ENCODE results near the gene SCGB1A1.
A peak's percentile ranks its signal among the peaks of the same experiment; 100 is the strongest.
"Not testable (repeated sequence)": the region's sequence is repeated elsewhere in the genome, so short reads cannot be mapped to it uniquely, and the experiment has no call there.

The SCGB1A1 gene, protein sequence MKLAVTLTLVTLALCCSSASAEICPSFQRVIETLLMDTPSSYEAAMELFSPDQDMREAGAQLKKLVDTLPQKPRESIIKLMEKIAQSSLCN

DNA sequence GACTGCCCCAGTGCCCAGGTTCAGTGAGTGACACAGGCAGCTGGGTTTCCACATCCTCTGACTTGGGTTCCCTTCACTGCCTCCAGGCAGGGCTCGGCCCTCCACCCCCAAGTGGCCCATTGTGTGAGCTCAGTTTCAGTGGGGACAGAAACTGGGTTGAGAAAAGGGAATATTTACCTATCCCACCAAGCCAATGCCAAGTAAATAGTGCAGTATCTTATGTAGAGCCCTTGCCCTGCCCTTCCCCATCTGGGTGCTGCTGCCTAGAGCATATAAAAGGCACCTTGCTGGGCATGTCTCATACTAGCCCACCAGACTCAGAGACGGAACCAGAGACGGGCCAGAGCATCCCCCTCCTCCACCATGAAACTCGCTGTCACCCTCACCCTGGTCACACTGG is at the start of gene SCGB1A1:
Gene SCGB1A1, plus strand, starts transcription at position 301 of the 400 bp plus-strand sequence. Its CDS starts 63 bp downstream, at position 364.
- DNase-seq (ENCODE audit: low read depth, low spot score): no peak

DNA sequence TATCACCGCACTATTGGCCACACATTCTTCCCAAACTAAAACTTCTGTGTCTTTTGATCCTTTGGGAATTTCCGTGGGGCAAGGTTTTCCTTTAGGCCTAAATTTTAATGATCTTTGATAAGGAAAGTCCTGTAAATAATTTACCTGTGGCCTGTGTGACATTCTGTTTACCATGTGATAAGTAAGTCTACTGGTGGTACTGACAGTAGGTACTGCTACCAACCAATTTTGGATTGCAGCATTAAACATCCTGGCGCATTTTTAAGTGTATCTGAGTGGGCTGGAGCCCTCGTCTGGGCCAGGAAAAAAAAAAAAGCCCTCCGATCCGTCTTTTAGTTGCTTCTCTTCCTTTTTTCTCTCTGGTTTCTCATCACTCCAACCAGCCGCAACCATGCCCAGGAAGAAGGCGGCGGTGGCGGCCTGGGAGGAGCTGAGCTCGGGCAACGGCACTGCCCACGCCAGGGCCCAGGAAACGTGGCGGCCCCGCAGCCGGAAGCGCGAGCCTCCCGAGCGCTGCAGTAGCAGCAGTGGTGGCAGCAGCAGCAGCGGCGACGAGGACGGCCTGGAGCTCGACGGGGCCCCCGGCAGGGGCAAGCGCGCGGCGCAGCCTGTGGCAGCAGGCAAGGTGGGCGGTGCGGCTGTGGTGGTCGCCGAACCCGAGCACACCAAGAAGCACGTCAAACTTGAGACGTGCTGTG is 47.9 kb upstream of the SCGB1A1 start:
- DNase-seq (ENCODE audit: low read depth, low spot score): no peak

DNA sequence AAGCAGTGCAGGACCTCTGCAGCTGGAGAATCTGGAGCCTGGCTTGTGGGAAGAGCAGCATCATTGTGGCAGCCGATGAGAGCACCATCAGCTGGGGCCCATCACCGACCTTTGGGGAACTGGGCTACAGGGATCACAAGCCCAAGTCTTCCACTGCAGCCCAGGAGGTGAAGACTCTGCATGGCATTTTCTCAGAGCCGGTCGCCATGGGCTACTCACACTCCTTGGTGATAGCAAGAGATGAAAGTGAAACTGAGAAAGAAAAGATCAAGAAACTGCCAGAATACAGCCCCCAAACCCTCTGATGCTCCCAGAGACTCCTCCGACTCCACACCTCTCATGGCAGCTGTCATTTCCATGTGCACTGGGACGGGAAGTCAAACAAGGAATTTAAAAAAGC is 46.0 kb upstream of the SCGB1A1 start:
- DNase-seq (ENCODE audit: low read depth, low spot score): no peak

DNA sequence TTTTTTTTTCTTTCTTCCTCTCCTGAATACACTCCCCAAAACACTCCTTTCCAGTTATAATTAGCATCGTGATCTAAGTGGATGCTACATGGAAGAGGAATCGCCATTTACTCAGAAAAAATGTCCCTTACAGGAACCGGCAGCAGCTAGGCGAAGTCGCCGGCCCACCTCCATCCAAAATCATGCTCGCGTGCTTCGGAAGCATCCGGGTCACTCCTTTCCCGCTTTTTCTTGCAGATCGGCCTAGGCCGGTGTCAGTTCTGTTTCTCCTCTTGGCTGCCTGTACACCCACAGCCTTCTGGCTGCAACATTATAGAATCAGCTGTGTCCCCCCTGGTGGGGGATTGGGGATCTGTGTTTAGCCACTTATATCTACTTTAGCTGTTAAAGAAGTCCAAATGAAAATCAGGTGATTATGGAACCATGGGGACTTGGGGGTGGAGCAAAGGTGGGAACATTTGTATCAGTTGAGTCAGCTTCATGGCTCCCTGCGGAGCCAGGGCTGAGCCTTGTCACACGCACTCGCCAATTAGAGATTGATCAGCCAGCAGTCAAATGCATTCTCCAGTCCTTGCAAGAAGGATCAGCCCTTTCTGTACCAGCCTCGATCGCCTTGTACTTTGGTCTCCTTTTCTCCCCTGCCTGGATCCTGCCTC is 45.2 kb upstream of the SCGB1A1 start:
- no peak for DNase-seq (ENCODE audit: low read depth, low spot score)

DNA sequence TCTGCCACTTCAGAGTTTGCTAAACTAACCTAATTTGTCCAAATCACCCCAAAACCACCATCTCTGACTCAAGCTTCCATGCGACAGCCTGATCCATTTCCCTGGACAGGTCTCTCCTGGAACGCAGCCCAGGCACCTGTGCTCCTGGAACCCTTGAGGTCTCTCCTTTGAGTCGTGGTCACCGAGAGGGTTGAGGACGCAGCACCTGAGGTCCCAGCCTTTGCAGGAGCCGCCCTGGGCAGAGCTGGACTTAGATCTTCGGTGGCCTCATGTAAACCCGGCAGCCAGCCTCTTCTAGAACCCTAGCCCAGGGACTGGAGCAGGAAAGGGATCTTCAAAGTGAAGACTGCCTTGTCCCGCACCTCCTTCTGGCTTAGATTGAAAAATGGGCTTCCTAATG is 44.0 kb upstream of the SCGB1A1 start:
- DNase-seq (ENCODE audit: low read depth, low spot score): no peak

DNA sequence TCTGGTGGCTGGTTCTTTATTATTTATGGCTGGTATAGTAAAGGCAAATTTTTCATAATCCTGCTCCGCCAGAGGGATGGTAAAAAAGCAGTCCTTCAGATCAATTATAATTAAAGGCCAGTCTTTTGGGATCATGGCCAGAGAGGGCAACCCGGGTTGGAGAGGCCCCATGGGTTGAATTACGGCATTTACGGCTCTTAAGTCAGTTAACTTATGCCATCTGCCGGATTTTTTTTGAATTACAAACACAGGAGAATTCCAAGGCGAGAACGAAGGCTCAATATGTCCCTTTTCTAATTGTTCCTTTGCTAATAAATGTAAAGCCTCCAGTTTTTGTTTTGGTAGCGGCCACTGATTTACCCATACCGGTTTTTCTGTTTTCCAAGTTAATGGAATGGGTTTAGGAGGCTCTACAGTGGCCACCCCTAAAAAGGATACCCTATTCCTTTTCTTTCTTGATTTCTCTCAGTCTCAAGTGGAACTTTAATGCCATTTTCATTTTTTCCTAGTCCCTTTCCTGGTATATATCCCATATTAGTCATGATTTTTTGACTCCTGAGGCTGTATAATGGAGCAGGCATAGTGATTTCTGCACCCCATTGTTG is 40.3 kb upstream of the SCGB1A1 start:
- not testable (repeated sequence) for DNase-seq (ENCODE audit: low read depth, low spot score)

DNA sequence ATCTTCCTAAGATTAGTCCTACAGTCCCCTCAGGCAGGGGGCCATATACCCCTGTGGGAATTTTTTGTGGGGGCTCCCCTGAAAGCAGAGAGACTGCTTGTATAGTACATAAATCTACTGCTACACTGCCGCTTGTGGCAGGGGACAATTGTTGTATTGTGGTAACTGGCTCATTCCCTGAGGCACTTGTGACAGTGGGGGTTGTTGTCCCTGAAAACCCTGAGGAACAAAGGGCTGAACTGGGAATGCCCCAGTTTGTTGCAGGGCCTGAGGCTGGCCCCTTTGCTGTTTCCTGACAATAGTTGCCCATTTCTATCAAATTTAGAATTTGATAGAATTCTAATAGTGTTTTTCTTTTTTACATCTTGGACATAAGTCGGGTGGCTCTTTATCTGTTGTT is 39.2 kb upstream of the SCGB1A1 start:
- not testable (repeated sequence) for DNase-seq (ENCODE audit: low read depth, low spot score)

DNA sequence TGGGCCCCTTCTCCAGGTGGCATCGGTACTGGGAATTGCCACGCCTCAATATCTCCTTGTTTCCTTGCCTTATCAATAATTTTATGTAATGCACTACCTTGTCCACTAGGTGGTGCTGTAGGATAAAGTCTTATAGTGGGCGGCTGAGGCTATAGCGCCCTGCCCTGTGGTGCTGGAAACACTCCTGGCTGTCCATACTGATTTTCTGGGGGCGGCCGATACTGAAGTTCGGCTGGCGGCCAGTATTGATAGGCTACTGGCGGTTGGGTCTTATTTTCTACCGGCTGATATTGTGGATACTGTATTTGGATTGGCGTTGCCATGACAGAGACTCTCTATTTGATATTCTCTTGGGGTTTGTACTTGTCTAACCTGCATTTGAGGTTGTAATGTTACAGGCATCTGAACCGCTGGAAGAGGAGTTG is 38.0 kb upstream of the SCGB1A1 start:
- DNase-seq (ENCODE audit: low read depth, low spot score): peak; percentile 29

DNA sequence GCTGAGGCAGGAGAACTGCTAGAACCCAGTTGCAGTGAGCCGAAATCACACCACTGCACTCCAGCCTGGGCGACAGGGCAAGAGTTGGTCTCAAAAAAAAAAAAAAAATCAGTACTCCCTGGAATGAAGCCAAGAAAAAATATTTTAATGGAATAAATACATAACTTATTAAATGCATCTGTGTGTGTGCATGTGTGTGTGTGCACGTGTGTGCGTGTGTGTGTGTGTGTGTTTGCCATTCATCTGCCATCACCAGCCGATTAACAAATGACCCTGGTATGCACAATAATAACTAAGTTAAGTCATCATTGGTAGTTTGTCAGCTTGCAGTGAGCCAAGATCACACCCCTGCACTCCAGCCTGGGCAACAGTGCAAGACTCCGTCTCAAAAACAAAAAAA is 35.0 kb upstream of the SCGB1A1 start:
- no peak for DNase-seq (ENCODE audit: low read depth, low spot score)

DNA sequence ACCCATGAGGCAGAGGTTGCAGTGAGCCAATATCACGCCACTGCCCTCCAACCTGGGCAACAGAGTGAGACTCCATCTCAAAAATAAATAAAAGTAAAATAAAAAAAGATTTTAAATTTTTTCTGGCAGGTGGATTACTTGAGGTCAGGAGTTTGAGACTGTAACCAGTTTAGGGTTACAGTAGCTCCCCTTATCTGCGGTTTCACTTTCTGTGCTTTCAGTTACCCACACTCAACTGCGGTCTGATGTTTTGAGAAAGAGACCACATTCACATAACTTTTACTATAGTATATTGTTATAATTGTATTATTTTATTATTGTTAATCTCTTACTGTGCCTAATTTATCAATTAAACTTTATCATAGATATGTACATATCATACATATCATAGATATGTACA is 32.8 kb upstream of the SCGB1A1 start:
- DNase-seq (ENCODE audit: low read depth, low spot score): not testable (repeated sequence)

DNA sequence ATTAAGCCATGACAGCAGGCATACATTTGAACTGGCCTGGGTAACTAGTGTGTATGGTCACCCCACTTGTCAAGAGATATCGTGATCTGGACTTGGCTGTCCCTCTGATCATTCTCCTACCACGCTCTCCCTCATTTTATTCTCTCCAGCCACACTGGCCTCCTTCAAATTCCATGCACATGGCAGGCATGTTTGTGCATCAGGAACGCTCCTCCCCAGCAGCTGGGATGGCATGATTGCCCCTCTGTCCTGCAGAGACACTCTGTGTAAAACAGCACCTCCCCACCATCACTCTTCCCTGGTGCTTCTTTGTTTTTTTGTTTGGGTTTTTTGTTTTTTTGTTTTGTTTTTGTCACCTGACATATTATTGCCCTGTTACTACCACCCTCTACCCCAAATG is 31.5 kb upstream of the SCGB1A1 start:
- no peak for DNase-seq (ENCODE audit: low read depth, low spot score)

DNA sequence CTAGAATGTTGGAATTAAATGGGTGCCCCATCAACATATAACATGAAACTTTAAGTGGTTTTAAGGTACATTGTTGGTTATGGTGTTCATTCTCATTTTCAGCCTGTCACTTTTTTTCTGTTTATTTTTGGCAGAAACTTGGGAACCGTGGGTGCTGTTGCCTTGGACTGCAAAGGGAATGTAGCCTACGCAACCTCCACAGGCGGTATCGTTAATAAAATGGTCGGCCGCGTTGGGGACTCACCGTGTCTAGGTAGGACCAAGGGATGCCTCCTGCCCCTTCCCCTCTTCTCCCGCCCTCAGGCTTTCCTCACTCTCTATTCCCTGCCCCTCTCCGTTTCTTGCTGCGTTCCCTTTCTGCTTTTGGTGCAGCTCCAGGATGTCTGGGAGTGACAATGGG is 29.8 kb upstream of the SCGB1A1 start:
- no peak for DNase-seq (ENCODE audit: low read depth, low spot score)

DNA sequence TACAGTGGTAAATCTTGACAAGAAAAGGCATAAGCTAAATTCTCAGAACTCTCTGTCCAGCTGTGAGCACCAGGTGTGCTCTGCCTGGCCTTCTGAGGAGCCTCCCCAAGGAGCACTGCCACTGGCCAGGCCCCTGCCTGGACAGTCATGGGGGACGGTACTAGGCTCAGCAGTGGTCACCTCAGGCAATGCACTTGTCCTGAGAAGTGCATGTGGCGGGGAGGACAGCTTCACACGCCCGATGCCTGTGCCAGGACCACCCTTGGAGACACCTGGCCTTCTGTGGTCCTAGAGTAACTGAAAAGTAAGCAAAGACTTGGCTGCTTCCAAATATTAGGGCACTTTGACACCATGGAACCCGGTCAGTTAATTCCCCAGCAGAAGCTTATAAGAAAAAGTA is 28.6 kb upstream of the SCGB1A1 start:
- no peak for DNase-seq (ENCODE audit: low read depth, low spot score)

DNA sequence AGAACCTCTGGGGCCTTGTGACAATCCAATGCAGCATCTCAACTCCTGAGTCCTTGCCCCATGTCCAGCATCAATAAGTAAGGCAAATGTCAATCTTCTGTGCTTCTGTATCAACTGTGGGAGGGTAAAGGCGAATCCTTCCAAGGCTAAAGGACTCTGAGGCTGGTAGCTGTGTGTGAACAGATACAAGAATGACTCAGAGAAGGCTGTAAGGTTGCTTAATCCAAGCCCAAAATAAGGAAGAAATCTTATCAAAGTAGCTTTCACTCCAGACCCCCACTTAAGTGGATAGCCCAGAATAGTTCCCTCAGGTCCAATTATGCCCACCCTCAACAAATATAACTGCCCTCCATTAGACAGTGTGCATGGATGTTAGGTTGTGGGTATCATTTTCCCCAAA is 28.1 kb upstream of the SCGB1A1 start:
- DNase-seq (ENCODE audit: low read depth, low spot score): no peak

DNA sequence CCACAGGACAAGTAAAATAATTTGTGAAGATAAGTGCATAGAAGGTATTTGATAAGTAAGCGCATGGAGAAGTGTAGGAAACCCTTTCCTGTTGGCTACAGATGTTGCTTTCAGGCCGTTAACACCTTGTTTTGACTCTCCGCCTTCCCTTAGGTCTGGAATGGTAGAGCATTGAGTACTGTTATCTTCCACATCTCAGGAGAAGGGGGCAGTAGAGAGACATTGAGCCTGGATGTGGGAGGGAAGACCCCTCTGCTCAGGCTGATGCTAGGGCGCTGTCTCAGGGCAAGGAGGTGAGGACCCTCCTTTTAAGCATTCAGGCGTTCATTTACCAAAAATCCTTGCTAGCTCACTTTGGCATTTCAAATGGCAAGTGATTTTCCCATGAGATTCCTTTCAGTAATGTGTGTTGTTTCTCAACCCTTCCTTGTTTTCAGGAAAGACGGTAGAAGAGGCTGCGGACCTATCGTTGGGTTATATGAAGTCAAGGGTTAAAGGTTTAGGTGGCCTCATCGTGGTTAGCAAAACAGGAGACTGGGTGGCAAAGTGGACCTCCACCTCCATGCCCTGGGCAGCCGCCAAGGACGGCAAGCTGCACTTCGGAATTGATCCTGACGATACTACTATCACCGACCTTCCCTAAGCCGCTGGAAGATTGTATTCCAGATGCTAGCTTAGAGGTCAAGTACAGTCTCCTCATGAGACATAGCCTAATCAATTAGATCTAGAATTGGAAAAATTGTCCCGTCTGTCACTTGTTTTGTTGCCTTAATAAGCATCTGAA is 27.0 kb upstream of the SCGB1A1 start:
- no peak for DNase-seq (ENCODE audit: low read depth, low spot score)

DNA sequence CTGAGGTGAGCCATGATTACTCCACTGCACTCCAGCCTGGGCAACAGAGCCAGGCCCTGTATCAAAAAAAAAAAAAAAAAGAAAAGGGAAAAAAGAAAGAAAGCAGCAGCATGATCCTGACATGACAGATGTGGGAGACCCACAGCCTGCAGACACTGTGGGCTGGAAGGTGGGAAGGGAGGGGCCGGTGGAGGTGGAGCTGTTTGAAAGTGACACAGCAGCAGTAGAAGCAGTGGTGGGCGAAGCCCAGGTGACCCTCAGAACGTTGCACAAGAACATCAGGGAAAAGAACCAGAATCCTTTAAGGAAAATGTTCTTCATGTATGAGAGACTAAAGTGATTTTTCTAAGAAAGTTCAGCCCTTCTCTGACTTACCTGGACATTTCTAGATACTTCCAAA is 26.3 kb upstream of the SCGB1A1 start:
- no peak for DNase-seq (ENCODE audit: low read depth, low spot score)

DNA sequence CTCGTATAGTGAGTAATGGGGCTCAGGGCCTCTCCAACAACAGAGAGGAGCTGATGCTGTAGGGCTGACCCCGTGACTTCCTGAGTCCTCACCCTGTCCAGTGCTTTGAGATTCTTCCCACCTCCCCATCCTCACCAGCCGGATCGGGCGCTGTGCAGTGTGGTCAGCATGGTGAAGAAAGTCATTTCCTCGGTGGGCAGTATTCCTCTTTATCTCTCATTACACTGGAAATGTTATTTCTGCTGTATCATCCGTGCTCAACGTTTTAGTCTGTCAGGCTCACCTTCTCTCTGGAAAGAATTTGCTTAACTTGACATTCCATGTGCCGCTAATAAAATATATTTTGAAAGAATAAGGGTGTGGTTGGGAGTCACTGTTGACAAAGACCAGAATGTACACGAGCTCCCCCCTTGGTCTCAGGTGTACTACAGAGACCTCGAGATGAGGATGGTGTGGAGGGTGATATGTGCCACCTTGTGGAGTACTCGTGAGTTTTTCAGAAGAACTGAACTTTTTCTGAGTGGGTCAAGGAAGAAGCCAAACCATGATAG is 25.7 kb upstream of the SCGB1A1 start:
- no peak for DNase-seq (ENCODE audit: low read depth, low spot score)

DNA sequence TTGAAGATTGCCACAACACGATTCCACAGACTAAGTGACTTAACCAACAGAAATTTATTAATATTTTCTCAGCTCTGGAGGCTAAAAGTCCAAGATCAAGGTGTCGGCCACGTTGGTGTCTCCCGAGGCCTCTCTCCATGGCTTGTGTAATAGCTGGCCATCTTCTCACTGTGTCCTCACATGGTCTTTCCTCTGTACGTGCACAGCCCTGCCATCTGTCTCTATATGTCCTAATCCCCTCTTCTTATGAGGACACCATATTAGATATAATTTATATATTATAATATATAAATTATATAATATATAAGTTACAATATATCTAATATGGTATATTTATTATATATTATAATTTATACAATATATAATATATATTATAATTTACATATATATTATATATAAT is 25.1 kb upstream of the SCGB1A1 start:
- DNase-seq (ENCODE audit: low read depth, low spot score): no peak

DNA sequence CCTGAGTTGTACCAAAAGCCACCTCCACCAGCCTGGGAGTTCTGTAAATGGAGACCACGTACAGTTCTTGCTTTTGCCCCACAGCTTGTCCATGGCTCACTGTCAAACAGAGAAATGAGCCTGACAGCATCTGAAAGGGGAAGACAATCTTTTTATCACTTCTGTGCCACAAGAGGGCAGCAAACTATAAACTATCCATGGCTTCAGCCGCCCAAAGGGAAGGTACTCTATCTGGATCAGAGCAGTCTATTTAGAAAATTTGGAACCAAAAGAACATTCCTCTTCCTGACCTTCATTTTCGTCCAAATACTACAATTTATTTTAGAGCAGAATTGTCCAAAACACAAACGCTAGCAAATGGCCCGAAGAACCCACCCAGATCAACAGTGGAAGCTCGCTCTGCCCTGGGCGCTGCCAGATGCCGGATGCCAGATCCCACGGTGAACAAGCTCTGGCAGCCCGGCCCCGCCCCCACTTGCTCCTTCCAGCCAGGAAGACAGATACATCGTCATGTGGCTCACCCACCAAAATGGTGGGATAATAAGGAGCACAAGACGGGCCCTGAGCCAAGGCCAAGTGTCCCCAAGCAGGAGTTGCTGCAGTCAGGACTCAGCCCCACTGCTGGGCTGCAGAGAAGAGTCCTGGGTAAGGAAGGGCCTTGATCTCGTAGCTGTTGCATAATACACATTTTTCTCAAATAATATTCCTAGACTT is 23.9 kb upstream of the SCGB1A1 start:
- DNase-seq (ENCODE audit: low read depth, low spot score): peak; percentile 73

DNA sequence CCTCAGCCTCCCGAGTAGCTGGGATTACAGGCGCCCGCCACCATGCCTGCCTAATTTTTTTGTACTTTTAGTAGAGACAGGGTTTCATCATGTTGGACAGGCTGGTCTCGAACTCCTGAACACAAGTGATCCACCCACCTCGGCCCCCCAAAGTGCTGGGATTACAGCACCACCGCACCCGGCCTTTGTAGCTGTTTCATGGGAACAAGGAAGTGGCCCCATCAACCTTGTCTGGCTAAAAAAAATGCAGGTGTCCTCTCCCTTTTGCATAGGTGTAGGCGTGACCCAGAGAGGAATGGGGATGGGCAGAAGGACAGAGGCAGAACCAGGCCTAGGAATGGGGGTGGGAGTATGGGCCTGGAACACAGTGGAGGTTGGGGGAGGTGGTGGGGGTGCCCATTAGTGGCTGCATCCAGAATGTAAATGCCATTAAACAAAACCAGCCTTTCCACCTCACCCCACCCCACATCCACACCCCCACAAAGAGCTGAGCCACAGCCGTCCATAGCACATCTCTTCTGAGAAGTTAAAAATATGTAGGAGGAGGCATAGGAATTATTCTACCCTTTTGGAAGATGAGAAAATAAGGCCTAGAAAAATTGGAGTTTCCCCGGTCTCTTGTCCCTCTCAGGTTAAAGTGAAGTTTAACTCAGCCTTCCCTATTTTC is 22.8 kb upstream of the SCGB1A1 start:
- no peak for DNase-seq (ENCODE audit: low read depth, low spot score)

All from smooth muscle cell of the brain vasculature (primary cell).